Gastrocnemius medialis (tissue), 4 donors: ENCODE measurements around the gene PSMD1.

ENCODE experiments used
- CTCF ChIP-seq, 5 experiments: fragments of 450-650 bp in 3 of 5; fragments of 200-600 bp in 2 of 5; sonication (generic) in 2 of 5; IDR thresholded peaks in 4 of 5; conservative IDR thresholded peaks in 1 of 5; 1 replicate in 4 of 5; 2 replicates in 1 of 5; pipeline ENCODE4 v1.5.1; 2016 to 2019; ENCODE audit warnings: antibody characterized with exemption in 5 of 5, mild to moderate bottlenecking in 3 of 5, moderate library complexity in 3 of 5
- POLR2A ChIP-seq, 2 donors: fragments of 450-650 bp; IDR thresholded peaks; one replicate each; pipeline ENCODE4 v1.6.1; 2017; ENCODE audit warnings: antibody characterized with exemption in 2 of 2, mild to moderate bottlenecking in 2 of 2, moderate library complexity in 2 of 2

GRCh38 chr2:231204581-231204980 is 147.9 kb downstream of the PSMD1 start:
- no peak for TF ChIP-seq CTCF (IDR thresholded peaks at IDR 0.05 in 4 of 5, conservative IDR thresholded peaks at IDR 0.05 in 1 of 5)
- TF ChIP-seq POLR2A (IDR thresholded peaks at IDR 0.05): no peak
